Erythroblast (primary cell): ENCODE results near the gene SCARB1.

Source experiments
- GATA1 ChIP-seq: IDR thresholded peaks from 2 replicates; pipeline ENCODE4 v1.6.1; 2011; ENCODE audit warnings: low read depth, mild to moderate bottlenecking, control low read depth, low read length, moderate library complexity
- POLR2A ChIP-seq: IDR thresholded peaks from 2 replicates; pipeline ENCODE4 v1.6.1; 2011; ENCODE audit warnings: mild to moderate bottlenecking, low read length

DNA sequence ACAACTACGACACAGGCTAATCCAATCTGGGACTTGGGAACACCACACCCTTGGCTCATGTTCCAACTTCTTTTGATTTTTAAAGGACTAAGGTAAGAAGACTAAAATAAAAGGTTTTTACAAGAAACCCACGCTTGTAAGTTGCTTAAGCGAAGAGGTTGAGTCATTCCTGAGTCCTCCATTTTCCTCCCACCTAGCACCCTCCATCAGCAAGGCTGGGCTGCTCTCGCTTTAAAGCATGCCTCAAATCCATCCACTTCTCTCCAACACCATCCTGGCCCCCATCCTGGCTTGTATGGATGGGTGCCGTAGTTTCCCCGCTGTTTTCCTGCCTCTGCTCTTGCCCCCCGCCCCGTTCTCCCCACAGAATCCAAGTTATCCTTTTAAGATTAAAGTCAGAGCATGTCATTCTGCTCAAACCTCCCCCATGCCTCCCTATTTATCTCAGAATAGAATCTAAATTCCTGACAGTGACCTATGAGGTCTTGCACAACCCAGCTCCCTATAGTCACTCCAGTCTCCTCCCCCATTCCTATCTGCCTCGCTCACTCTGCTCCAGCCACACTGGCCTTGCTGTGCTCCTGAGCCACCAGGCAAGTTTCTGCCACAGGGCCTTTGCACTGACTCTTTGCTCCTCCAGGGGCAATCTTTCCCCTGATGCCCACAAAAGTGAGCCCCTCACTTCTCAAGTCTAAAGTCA lies 34.5 kb downstream of the SCARB1 start:
- TF ChIP-seq POLR2A (no peak), GATA1 (no peak)
